HepG2 (cell line): ENCODE results near the gene MRM1. TPM values are rescaled to one million over a fixed set of nuclear protein-coding genes. Genes with fewer than 3 reads are reported as not detected.

Experiments used
- DR1 ChIP-seq: sonication (generic); formaldehyde crosslinking; IDR thresholded peaks from 2 replicates; pipeline ENCODE4 v1.8.0; 2021; ENCODE audit warnings: mild to moderate bottlenecking, missing genetic modification reagents, inconsistent platforms
- EZH2 ChIP-seq: conservative IDR thresholded peaks from 2 replicates; pipeline ENCODE4 v1.6.1; 2012; ENCODE audit warnings: mild to moderate bottlenecking, low read depth, low read length, moderate library complexity
- KDM2A ChIP-seq: sonication (generic); formaldehyde crosslinking; IDR thresholded peaks from 2 replicates; pipeline ENCODE4 v1.4.0; 2020; ENCODE audit warnings: low read depth, missing genetic modification reagents, borderline replicate concordance
- RBFOX2 ChIP-seq: fragments of 200-400 bp; formaldehyde crosslinking; IDR thresholded peaks from 2 replicates; pipeline ENCODE4 v1.6.1; 2017; ENCODE audit warnings: low read depth, mild to moderate bottlenecking, low read length
- RBM22 ChIP-seq: fragments of 200-400 bp; formaldehyde crosslinking; optimal IDR thresholded peaks from 2 replicates; pipeline ENCODE3; 2017; ENCODE audit warnings: mild to moderate bottlenecking, low read length, moderate library complexity
- SALL1 ChIP-seq: sonication (generic); formaldehyde crosslinking; IDR thresholded peaks from 2 replicates; pipeline ENCODE4 v1.8.0; 2022; ENCODE audit warnings: mild to moderate bottlenecking, missing genetic modification reagents
- SATB2 ChIP-seq: sonication (generic); formaldehyde crosslinking; IDR thresholded peaks from 2 replicates; pipeline ENCODE4 v1.5.0; 2020; ENCODE audit warnings: missing genetic modification reagents
- SNRNP70 ChIP-seq: fragments of 200-400 bp; formaldehyde crosslinking; IDR thresholded peaks from 2 replicates; pipeline ENCODE4 v1.6.1; 2017; ENCODE audit warnings: mild to moderate bottlenecking, low read depth, low read length, moderate library complexity
- SP1 ChIP-seq, 2 experiments: fragments of 450-650 bp in 1 of 2; sonication (generic) in 1 of 2; formaldehyde crosslinking in 1 of 2; IDR thresholded peaks; 2 replicates each; pipeline versions ENCODE4 v1.4.0 to v1.6.1; 2016 to 2020; ENCODE audit warnings: missing genetic modification reagents in 1 of 2
- TOE1 ChIP-seq: sonication (generic); formaldehyde crosslinking; IDR thresholded peaks from 2 replicates; pipeline ENCODE4 v1.4.0; 2020; ENCODE audit warnings: mild to moderate bottlenecking, missing genetic modification reagents
- ZBTB49 ChIP-seq: sonication (generic); formaldehyde crosslinking; IDR thresholded peaks from 2 replicates; pipeline ENCODE4 v1.4.0; 2020; ENCODE audit warnings: missing genetic modification reagents, borderline replicate concordance
- ZBTB8A ChIP-seq: sonication (generic); formaldehyde crosslinking; IDR thresholded peaks from 2 replicates; pipeline ENCODE4 v1.4.0; 2020; ENCODE audit warnings: mild to moderate bottlenecking, low read depth, missing genetic modification reagents, borderline replicate concordance
- ZMYM4 ChIP-seq: sonication (generic); formaldehyde crosslinking; IDR thresholded peaks from 2 replicates; pipeline ENCODE4 v1.8.1; 2023; ENCODE audit warnings: mild to moderate bottlenecking, missing genetic modification reagents
- ZNF367 ChIP-seq: sonication (generic); formaldehyde crosslinking; IDR thresholded peaks from 2 replicates; pipeline ENCODE4 v1.4.0; 2020; ENCODE audit warnings: missing genetic modification reagents, borderline replicate concordance
- ZNF563 ChIP-seq: sonication (generic); formaldehyde crosslinking; IDR thresholded peaks from 2 replicates; pipeline ENCODE4 v1.8.0; 2022; ENCODE audit warnings: mild to moderate bottlenecking, moderate library complexity, missing genetic modification reagents
- ZSCAN22 ChIP-seq: sonication (generic); formaldehyde crosslinking; IDR thresholded peaks from 2 replicates; pipeline ENCODE4 v1.4.0; 2020; ENCODE audit warnings: mild to moderate bottlenecking, missing genetic modification reagents
- ZSCAN29 ChIP-seq: sonication (generic); formaldehyde crosslinking; conservative IDR thresholded peaks from 2 replicates; pipeline ENCODE4 v1.4.0; 2020; ENCODE audit warnings: mild to moderate bottlenecking, missing genetic modification reagents
- ZSCAN9 ChIP-seq: IDR thresholded peaks from 2 replicates; pipeline ENCODE4 v1.6.1; 2016; ENCODE audit warnings: borderline replicate concordance
- polyA plus RNA-seq, 8 experiments: library from polyadenylated mRNA; depleted of rRNA in 3 of 8; stranded (reverse) in 7 of 8; unstranded in 1 of 8; fragments of >200 nt; fragmentation: Illumina TruSeq in 4 of 8; extraction: Trizol in 4 of 8; gene quantifications; 2 replicates each; pipeline versions ENCODE4 v1.2.1 to v1.2.3, GENCODE V29; 2011 to 2016; ENCODE audit warnings: low read depth in 4 of 8, missing spikeins in 1 of 8, mixed read lengths in 1 of 8; ENCODE audit not compliant: insufficient read depth in 1 of 8
- total RNA-seq, 5 experiments: library from RNA; depleted of rRNA; stranded (reverse); fragments of >200 nt; fragmentation: Illumina TruSeq; extraction: Trizol; gene quantifications; 2 replicates each; pipeline ENCODE4 v1.2.3, GENCODE V29; 2016; ENCODE audit warnings: low read depth in 1 of 5
- TF ChIP-seq, protein P1 (sequence below): sonication (generic); formaldehyde crosslinking; IDR thresholded peaks from 2 replicates; pipeline ENCODE4 v1.8.0; 2022; ENCODE audit warnings: mild to moderate bottlenecking, missing genetic modification reagents

Gene MRM1
- total and polyA plus RNA-seq, 2 of the 13 experiments (the other 11 are each of a cell fraction or from before 2014, with no cell fraction given), result 4.1 to 11.3 TPM

DNA sequence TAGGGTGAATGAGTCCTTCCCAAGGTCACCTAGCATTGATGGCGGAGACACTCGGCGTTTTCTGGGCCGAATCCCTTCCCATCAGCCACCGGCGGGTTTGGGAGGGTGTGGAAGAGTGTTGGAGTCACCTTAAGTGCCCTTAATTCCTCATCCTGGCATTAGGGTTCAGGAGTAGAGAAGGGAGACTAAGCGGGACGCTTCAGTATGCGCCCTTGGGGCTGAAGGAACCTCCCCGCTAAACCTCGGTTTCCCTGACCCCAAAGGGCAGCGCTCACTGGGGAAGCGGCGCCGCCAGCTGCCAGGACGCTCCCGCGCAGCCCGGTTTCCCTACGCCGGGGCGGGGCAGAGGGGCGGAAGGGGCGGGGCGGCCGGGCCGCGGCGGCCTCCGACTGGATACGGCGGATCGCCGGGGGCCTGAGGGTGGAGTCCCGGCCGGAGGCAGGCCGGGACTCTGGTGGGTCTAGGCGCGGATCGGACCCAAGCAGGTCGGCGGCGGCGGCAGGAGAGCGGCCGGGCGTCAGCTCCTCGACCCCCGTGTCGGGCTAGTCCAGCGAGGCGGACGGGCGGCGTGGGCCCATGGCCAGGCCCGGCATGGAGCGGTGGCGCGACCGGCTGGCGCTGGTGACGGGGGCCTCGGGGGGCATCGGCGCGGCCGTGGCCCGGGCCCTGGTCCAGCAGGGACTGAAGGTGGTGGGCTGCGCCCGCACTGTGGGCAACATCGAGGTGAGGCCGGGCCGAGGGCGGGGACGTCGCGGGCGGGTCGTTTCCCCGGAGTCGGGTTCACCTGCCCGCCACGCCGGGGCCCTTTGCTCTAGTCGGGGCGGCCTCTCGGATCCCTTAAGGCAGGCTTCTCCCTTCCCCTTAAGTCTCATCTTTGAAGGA, 9.7 kb upstream of the MRM1 start, which contains the start of gene DHRS11 (continued):
- TF ChIP-seq ZBTB49 (no peak), SP1 (IDR thresholded peaks at IDR 0.05) (no peak), SP1 (CRISPR knock-in tag; IDR thresholded peaks at IDR 0.05) (peak; percentile 62), ZBTB8A (CRISPR knock-in tag) (no peak), ZNF563 (CRISPR knock-in tag) (peak; percentile 54; the same call in 1 of the 2 replicates), SALL1 (peak; percentile 42), EZH2 (no peak), ZNF367 (CRISPR knock-in tag) (no peak), TOE1 (CRISPR knock-in tag) (no peak), DR1 (CRISPR knock-in tag) (no peak; the same call in 1 of the 2 replicates), ZSCAN29 (CRISPR knock-in tag) (0 out of 2 replicates have a peak, but pooled peaks have one; percentile 21), RBM22 (peak; percentile 96), KDM2A (CRISPR knock-in tag) (peak; percentile 98), SATB2 (no peak), ZMYM4 (CRISPR knock-in tag) (no peak), RBFOX2 (peak; percentile 61), ZSCAN22 (CRISPR knock-in tag) (no peak), SNRNP70 (no peak), ZSCAN9 (CRISPR knock-in tag) (no peak)
- TF ChIP-seq, protein P1, sequence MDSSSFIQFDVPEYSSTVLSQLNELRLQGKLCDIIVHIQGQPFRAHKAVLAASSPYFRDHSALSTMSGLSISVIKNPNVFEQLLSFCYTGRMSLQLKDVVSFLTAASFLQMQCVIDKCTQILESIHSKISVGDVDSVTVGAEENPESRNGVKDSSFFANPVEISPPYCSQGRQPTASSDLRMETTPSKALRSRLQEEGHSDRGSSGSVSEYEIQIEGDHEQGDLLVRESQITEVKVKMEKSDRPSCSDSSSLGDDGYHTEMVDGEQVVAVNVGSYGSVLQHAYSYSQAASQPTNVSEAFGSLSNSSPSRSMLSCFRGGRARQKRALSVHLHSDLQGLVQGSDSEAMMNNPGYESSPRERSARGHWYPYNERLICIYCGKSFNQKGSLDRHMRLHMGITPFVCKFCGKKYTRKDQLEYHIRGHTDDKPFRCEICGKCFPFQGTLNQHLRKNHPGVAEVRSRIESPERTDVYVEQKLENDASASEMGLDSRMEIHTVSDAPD (CRISPR knock-in tag), result no peak
